GM12891 (cell line): ENCODE results near the gene PSMD3.

Source experiments
- DNase-seq: peaks from one replicate; pipeline ENCODE4 v3.0.0; 2011; ENCODE audit warnings: low spot score; ENCODE audit not compliant: insufficient read length
- FAIRE-seq: peaks from 2 replicates; lab custom pipeline; 2011; peaks lifted over from hg19 to GRCh38; lab: Jason Lieb, UNC
- PAX5 ChIP-seq: IDR thresholded peaks from 2 replicates; pipeline ENCODE4 v1.6.1; 2011; ENCODE audit warnings: low read length, moderate library complexity, mild to moderate bottlenecking; ENCODE audit not compliant: insufficient read depth, severe bottlenecking
- POLR2A ChIP-seq: IDR thresholded peaks from 2 replicates; pipeline ENCODE4 v1.6.1; 2011; ENCODE audit warnings: low read depth, low read length, control low read depth
- POLR2AphosphoS5 ChIP-seq: IDR thresholded peaks from 2 replicates; pipeline ENCODE4 v1.6.1; 2011; ENCODE audit warnings: low read depth, low read length, control low read depth
- POU2F2 ChIP-seq: IDR thresholded peaks from 2 replicates; pipeline ENCODE4 v1.6.1; 2011; ENCODE audit warnings: low read depth, mild to moderate bottlenecking, control low read depth, low read length, moderate library complexity
- SPI1 ChIP-seq: IDR thresholded peaks from 2 replicates; pipeline ENCODE4 v1.6.1; 2011; ENCODE audit warnings: low read depth, low read length, control low read depth
- TAF1 ChIP-seq: IDR thresholded peaks from 2 replicates; pipeline ENCODE4 v1.6.1; 2011; ENCODE audit warnings: low read depth, low read length, control low read depth

PSMD3 gene

GRCh38 chr17:40032322-40033320 lies 52.0 kb downstream of the PSMD3 start:
- TF ChIP-seq PAX5 (no peak), POU2F2 (no peak), POLR2A (no peak), SPI1 (no peak), TAF1 (no peak), POLR2AphosphoS5 (no peak)
- FAIRE-seq: no peak
- DNase-seq: no peak

- FAIRE-seq (no peak), DNase-seq (no peak)
- TF ChIP-seq POU2F2 (no peak), POLR2AphosphoS5 (no peak), PAX5 (no peak), SPI1 (no peak), POLR2A (no peak), TAF1 (no peak)
Measured at GRCh38 chr17:40033339-40033738, 52.7 kb downstream of the PSMD3 start.

- no peak for TF ChIP-seq PAX5
- TF ChIP-seq SPI1: peak; percentile 59
- no peak for TF ChIP-seq POU2F2
- no peak for TF ChIP-seq POLR2AphosphoS5
- TF ChIP-seq TAF1: no peak
- no peak for TF ChIP-seq POLR2A
- no peak for DNase-seq
- FAIRE-seq: no peak
Measured at GRCh38 chr17:40034426-40035161, 54.0 kb downstream of the PSMD3 start.

GRCh38 chr17:40035162-40035559 lies 54.6 kb downstream of the PSMD3 start:
- FAIRE-seq (no peak), DNase-seq (no peak)
- TF ChIP-seq SPI1: no peak

- no peak for FAIRE-seq
- no peak for DNase-seq
- no peak for TF ChIP-seq PAX5
- no peak for TF ChIP-seq SPI1
- TF ChIP-seq POLR2AphosphoS5: no peak
- TF ChIP-seq POU2F2: no peak
- TF ChIP-seq TAF1: no peak
- no peak for TF ChIP-seq POLR2A
Measured at GRCh38 chr17:40038882-40039513, 58.4 kb downstream of the PSMD3 start.

GRCh38 chr17:40041196-40041595 lies 60.6 kb downstream of the PSMD3 start:
- no peak for FAIRE-seq
- DNase-seq: no peak
- TF ChIP-seq TAF1 (no peak), SPI1 (no peak), POLR2AphosphoS5 (no peak), PAX5 (no peak)
